ENCODE data around the gene CYB5RL.

CYB5RL gene

DNA sequence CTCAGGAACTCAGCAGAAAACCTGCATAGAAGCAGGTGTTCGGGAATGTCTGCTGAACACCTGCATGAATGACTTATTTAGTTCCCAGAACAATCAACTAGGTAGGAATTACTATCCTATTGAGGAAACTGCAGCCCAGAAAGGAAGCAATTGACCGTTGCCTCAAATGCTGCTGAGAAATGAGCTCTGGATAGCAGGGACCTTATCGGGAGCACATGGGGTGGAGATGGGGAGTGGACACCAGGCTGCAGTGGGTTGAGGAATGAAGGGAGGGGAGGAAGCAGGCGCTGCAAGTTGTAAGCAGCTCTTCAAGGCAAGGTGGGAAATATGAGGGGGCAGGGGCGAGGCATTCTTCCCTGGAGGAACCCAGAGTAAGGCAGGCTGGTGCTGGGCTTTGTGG lies 36.3 kb downstream of the CYB5RL start:
- H3K4me3 ChIP-seq (replicated peaks; ENCODE audit: low read depth, low read length) = no peak overlapping the region
- DNase-seq (ENCODE audit: extremely low read depth, insufficient read length) = no peak
- TF ChIP-seq, protein P1, sequence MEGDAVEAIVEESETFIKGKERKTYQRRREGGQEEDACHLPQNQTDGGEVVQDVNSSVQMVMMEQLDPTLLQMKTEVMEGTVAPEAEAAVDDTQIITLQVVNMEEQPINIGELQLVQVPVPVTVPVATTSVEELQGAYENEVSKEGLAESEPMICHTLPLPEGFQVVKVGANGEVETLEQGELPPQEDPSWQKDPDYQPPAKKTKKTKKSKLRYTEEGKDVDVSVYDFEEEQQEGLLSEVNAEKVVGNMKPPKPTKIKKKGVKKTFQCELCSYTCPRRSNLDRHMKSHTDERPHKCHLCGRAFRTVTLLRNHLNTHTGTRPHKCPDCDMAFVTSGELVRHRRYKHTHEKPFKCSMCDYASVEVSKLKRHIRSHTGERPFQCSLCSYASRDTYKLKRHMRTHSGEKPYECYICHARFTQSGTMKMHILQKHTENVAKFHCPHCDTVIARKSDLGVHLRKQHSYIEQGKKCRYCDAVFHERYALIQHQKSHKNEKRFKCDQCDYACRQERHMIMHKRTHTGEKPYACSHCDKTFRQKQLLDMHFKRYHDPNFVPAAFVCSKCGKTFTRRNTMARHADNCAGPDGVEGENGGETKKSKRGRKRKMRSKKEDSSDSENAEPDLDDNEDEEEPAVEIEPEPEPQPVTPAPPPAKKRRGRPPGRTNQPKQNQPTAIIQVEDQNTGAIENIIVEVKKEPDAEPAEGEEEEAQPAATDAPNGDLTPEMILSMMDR (IDR thresholded peaks at IDR 0.05; ENCODE audit: insufficient read depth, low read length, poor library complexity, severe bottlenecking) = no peak
- no peaks in the 10 kb centered on the region for H3K36me3 ChIP-seq (ENCODE audit: control insufficient read depth, insufficient read depth, low read length)
- H3K27me3 ChIP-seq (replicated peaks; ENCODE audit: control insufficient read depth, insufficient read depth, low read length) = no peaks in the 10 kb centered on the region

GRCh38 chr1:54163051-54163450 lies 36.8 kb downstream of the CYB5RL start:
- DNase-seq (ENCODE audit: extremely low read depth, insufficient read length) = no peak

GRCh38 chr1:54161495-54162168 lies 38.2 kb downstream of the CYB5RL start:
- H3K27me3 ChIP-seq (replicated peaks; ENCODE audit: control insufficient read depth, insufficient read depth, low read length) = no peaks in the 10 kb centered on the region
- TF ChIP-seq, protein P1 (IDR thresholded peaks at IDR 0.05; ENCODE audit: insufficient read depth, low read length, poor library complexity, severe bottlenecking) = no peak
- DNase-seq (ENCODE audit: extremely low read depth, insufficient read length) = no peak

More at GRCh38 chr1:54163051-54163450, 36.8 kb downstream of the CYB5RL start:
- Histone ChIP-seq H3K27me3 (replicated peaks; ENCODE audit: control insufficient read depth, insufficient read depth, low read length) (no peaks in the 10 kb centered on the region), H3K4me3 (replicated peaks; ENCODE audit: low read depth, low read length) (no peak overlapping the region), H3K36me3 (ENCODE audit: control insufficient read depth, insufficient read depth, low read length) (no peaks in the 10 kb centered on the region)
- TF ChIP-seq, protein P1 (IDR thresholded peaks at IDR 0.05; ENCODE audit: insufficient read depth, low read length, poor library complexity, severe bottlenecking) = no peak

DNA sequence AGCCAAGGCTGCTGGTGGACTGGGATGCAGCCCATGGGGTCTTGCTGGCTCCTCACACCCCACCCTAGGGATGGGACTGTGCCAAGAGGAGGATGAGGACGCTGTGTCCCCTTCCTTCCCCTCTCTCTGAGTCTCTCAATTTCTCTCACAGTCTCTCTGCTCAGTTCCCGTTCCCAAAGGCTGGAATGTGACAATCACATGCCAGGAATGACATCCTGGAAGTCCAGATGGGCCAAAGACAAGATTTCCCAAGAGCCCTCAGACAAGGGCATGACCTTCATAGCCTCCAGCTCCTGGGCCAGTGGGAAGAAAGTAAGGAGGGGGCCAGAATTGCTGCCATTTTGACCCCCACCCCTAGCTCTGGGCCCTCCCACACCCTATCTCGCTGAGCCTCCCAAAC lies 39.5 kb downstream of the CYB5RL start:
- Histone ChIP-seq H3K27me3 (replicated peaks; ENCODE audit: control insufficient read depth, insufficient read depth, low read length) (no peaks in the 10 kb centered on the region), H3K4me3 (replicated peaks; ENCODE audit: low read depth, low read length) (no peak overlapping the region), H3K36me3 (ENCODE audit: control insufficient read depth, insufficient read depth, low read length) (no peaks in the 10 kb centered on the region)
- TF ChIP-seq, protein P1 (IDR thresholded peaks at IDR 0.05; ENCODE audit: insufficient read depth, low read length, poor library complexity, severe bottlenecking) = no peak
- DNase-seq (ENCODE audit: extremely low read depth, insufficient read length) = no peak

More at GRCh38 chr1:54161495-54162168, 38.2 kb downstream of the CYB5RL start:
- no peaks in the 10 kb centered on the region for H3K36me3 ChIP-seq (ENCODE audit: control insufficient read depth, insufficient read depth, low read length)
- no peak overlapping the region for H3K4me3 ChIP-seq (replicated peaks; ENCODE audit: low read depth, low read length)

DNA sequence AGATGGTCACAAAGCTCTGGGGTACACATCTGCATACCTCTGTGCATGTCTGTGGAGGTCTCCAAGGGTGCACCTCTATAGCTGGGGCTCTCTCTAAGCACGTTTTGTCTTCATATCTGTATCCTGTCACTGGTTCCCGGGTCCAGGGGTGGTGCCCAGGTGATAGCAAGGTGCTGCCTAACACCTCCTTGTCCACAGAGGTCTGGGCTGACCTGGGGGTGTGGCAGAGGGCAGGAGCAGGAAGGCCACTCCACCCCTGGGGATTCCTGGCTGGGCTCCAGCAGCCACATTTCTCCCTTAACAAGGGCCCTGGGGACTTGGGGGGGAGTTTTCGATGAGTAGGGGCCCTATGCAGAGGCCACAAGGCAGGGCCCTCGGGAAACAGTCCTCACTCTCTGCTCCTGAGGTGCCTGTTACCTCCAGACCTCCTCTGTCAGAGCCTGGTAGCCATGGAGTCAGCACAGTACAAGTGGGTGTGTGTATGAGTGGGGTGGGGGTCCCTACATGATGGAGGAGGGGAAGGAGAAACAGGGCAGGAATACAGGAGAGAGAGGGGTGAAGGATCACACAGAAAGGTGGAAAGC lies 40.0 kb downstream of the CYB5RL start:
- Histone ChIP-seq H3K4me3 (replicated peaks; ENCODE audit: low read depth, low read length) (no peak overlapping the region), H3K36me3 (ENCODE audit: control insufficient read depth, insufficient read depth, low read length) (no peaks in the 10 kb centered on the region), H3K27me3 (replicated peaks; ENCODE audit: control insufficient read depth, insufficient read depth, low read length) (no peaks in the 10 kb centered on the region)
- TF ChIP-seq, protein P1 (IDR thresholded peaks at IDR 0.05; ENCODE audit: insufficient read depth, low read length, poor library complexity, severe bottlenecking) = no peak
- DNase-seq (ENCODE audit: extremely low read depth, insufficient read length) = no peak
